ENCODE data around the gene CACNG7. TPM values are rescaled to one million over a fixed set of nuclear protein-coding genes. Genes with fewer than 3 reads are reported as not detected.

CACNG7 gene
- total RNA-seq, 1 donor from 2014 or later: not detected

DNA sequence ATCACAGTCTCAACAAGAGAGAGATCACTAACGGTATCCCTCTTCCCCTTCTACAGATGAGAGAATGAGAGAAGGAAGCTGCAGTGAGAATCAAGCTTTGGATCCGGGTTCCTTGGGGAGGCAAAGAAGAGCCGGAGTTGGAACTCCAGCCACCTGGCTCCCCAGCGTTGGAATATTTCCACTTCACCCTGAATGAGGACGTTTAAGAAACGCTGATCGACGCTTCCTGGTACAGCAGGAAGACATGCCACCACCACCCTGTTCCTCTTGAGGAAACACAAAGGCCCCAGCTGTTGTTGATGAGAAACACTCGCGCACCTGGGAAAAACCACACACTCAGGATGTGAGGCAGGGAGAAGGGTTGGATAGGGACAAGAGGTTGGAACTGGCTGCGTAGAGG, 42.4 kb downstream of the CACNG7 start:
- no peak for DNase-seq (ENCODE audit: low read depth)

DNA sequence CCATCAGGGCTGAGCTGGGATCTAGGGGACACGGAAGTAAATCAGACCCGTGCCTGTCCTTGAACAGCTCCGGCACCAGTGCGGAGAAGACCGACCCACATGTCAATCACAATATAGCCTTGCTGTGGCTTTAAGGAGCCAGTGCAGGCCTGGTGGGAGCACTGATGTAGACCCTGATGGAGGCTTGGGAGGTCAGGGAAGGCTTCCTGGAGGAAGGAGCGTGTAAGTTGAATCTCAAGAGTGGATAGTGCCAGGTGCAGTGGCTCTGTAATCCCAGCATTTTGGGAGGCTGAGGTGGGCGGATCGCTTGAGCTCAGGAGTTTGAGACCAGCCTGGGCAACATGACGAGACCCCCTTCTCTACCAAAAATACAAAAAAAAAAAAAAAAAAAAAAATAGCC, 42.9 kb downstream of the CACNG7 start:
- DNase-seq (ENCODE audit: low read depth): no peak

- DNase-seq (ENCODE audit: low read depth): no peak
Observed at GRCh38 chr19:53953383-53953782, 44.3 kb downstream of the CACNG7 start.

GRCh38 chr19:53957448-53958167, 48.5 kb downstream of the CACNG7 start:
- no peak for DNase-seq (ENCODE audit: low read depth)

- no peak for DNase-seq (ENCODE audit: low read depth)
Observed at GRCh38 chr19:53958168-53958571, 49.1 kb downstream of the CACNG7 start.

DNA sequence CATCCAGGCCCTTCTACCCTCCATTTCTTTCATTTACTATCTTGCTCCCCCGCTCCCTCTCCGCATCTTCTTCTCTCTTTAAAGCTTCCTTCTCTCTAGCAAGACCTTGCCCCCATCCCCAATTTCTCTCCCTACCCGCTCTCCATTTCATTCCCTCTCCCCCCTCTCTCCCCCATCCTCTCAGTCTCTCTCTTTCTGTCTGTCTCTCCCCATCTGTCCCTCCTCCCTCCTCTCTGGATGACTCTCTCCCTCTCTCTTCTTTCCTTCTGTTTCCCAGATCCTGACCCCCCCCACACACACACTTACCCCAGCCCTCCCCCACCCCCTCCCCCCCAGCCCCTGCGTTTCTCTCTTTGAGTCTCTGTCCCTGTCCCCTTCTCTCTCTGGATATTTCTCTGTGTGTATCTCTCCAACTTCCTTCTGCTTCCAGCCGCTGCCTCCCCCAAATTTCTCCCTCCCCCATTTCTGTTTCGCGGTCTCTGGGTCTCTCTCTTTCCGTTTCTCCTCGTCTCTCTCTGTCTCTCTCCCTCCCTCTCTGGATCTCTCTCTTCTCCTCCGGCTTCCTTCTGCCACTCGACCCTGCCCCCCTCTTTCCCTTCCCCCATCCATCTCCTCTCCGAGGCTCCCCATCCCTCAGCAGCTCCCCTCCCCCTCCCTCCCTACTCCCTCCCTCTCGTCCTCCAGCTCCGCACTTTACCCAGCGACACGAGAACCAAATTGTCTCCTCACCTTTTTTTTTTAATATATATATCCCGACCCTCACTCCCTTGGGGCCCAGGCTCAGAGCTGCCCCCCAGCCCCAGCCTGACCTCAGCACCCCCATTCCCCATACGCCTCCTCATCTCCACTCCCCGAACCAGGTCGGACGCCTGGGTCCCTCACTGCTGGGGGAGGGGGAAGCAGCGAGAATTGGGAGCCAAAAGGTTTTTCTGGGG, 50.0 kb downstream of the CACNG7 start:
- DNase-seq (ENCODE audit: low read depth): no peak

DNA sequence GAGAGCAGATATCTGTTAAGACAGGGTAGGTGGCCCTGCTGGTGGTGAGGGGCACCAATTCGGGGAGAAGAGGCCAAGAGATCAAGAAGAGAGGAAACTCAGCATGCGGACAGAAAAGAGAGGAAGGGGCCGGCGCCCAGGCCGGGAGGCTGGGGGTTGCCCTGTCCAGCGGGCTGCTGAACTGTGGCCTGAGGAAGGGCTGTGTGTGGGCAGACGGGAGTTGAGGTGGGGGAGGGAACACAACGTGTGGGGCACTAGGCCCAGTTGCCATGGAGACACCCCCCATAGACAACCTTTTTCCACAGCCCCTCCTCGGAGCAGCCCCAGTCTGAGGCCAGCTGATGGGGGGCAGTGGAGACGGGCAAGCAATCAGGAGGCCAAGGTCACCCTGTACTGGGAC, 51.1 kb downstream of the CACNG7 start:
- no peak for DNase-seq (ENCODE audit: low read depth)

GRCh38 chr19:53960886-53961285, 51.8 kb downstream of the CACNG7 start:
- no peak for DNase-seq (ENCODE audit: low read depth)

DNA sequence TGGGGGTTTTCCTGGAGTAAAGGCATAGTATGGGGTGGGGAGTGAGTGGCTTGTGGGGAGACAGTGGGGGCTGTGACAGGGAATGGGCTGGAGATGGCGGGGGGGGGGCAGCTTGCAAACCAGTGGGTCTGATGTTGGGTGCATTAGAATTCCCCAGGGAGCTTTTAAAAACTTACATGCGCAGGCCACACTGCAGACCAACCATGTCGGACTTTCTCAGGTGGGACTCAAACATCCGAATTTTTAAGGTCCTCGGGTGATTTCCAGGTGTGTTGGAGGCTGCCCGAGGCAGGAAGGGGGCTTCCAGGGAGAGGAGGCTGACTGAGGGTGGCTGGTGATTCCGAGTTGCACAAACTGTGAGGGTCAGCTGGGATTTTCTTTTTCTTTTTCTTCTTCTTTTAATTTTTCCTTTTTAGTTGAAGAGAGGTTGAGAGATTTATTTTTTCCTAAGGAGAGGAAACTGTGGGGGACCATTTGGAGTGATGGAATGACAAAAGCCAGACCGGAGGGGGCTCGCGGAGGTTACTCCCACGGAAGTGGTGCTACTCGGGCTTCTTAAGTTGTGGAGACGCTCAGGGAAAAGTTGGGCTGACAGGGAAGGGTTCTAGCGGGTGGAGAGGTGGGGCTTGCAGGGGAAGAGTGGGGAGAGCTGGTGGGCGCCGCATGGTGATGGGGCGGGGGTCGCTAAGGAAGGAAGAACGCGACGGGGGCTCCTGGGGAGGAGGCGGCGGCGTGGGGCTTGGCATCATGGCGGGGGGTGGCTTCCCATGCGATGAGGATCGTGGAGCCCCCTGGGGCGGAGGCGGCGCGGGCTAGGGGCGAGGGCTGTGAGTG, 52.7 kb downstream of the CACNG7 start:
- no peak for DNase-seq (ENCODE audit: low read depth)

DNA sequence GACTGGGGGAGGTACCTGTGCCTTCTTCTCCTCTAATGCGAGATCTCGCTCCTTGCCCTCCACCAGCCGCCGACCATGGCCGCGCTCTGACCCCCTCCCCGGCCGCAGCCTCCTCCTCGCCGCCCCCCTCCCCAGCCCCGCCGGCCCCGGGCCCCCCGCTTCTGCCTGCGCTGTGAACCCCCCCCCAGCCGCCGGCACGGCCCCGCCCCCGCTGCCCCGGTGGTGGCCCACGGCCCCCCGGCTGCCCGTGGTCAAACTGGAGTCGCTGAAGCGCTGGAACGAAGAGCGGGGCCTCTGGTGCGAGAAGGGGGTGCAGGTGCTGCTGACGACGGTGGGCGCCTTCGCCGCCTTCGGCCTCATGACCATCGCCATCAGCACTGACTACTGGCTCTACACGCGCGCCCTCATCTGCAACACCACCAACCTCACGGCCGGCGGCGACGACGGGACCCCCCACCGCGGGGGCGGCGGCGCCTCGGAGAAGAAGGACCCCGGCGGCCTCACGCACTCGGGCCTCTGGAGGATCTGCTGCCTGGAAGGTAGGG, 53.9 kb downstream of the CACNG7 start, which contains the start of gene CACNG8:
TSS of gene CACNG8 (plus strand) at position 51 of the 545 bp plus-strand sequence.
- DNase-seq (ENCODE audit: low read depth): no peak

- no peak for DNase-seq (ENCODE audit: low read depth)
Observed at GRCh38 chr19:53965091-53965490, 56.0 kb downstream of the CACNG7 start.

DNA sequence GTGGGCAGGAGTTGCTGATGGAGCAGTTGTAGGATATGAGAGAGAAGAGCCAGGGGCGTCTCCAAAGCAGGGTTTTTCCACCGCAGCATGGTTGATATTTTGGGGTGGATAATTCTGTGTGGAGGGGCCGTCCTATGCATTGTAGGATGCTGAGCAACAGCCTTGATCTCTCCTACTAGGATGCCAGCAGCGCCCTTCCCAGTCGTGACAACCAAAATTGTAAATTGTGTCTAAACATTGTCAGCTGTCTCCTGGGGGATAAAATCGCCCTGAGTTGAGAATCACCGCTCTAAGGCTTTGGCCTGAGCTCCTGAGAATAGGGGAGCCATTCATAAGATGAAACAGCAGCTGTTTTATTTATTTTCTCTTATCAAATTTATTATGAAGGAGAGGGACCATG, 57.9 kb downstream of the CACNG7 start:
- no peak for DNase-seq (ENCODE audit: low read depth)

- no peak for DNase-seq (ENCODE audit: low read depth)
Observed at GRCh38 chr19:53969366-53969765, 60.3 kb downstream of the CACNG7 start.

- no peak for DNase-seq (ENCODE audit: low read depth)
Observed at GRCh38 chr19:53971673-53972072, 62.6 kb downstream of the CACNG7 start.

- DNase-seq (ENCODE audit: low read depth): peak; percentile 87
Observed at GRCh38 chr19:53977429-53977990, 68.4 kb downstream of the CACNG7 start.

- peak; percentile 45 for DNase-seq (ENCODE audit: low read depth)
Observed at GRCh38 chr19:53977991-53978731, 69.1 kb downstream of the CACNG7 start.

GRCh38 chr19:53978975-53979801, 70.1 kb downstream of the CACNG7 start:
- no peak for DNase-seq (ENCODE audit: low read depth)

DNA sequence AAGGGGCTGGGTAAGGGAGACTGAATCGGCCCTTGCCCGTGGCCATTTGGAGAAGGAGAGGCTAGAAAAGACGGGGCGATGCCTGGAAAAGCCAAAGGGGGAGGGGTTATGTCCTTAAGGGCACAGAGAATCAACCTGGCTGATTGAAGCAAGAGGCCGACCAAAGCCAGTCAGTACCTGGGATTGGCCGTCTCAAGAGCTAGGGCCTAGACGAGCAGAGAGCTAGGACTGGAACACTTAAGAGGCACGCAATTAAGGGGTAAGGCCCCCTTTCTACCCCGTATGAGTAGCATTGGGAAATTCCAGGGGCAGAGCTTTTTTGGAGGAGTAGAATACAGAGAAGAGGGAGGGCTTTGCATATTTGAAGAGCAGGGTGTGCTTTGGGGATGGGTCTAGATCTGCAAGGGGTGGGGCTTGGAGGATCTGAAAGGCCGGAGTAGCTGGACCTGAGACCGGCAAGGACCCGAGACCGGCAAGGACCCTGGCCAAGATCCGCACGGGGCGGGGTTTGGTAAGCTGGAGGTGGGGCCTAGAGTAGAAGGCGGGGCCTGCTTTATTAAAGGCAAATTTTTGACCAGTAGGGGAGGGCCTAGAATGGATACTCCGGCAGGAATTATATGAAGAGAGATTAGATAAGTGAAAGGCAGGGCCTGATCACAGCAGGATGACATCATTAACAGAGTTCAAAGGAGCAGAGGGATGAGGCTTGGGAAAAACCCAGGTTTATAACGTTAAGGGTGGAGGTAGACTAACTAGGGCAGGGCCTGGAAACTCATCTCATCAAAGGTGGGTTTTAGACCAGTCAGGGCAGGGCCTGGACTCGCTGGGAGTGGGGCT, 71.7 kb downstream of the CACNG7 start:
- no peak for DNase-seq (ENCODE audit: low read depth)

All from myocyte (in vitro differentiated cells).